NCI-H1092 treated with DMSO at 0.1 percent for 48 hours (cell line): ENCODE results near the gene TMED7.

ENCODE experiments used
- DNase-seq: peaks from one replicate; lab custom pipeline; 2025; lab: John Stamatoyannopoulos, UW

Gene TMED7

DNA sequence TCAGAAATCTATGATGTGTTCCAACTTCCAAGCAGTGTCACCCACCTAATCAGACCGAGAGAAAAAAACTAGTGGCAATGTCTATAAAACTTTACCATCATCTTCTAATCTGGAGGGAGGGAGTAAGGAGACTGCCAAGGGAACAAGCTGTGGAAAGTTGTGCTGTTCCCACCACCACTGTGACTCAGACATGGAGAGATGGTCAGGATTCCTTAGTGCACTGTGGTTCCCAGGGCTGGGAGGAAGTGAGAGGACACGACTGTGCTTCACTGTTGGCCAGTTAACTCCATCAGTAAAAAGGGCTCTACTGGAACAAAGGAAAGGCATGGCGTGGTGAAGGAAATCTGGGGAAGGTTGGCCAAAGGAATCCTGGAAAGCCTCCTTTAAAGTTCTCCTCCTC lies 42.4 kb downstream of the TMED7 start:
- DNase-seq: no peak

DNA sequence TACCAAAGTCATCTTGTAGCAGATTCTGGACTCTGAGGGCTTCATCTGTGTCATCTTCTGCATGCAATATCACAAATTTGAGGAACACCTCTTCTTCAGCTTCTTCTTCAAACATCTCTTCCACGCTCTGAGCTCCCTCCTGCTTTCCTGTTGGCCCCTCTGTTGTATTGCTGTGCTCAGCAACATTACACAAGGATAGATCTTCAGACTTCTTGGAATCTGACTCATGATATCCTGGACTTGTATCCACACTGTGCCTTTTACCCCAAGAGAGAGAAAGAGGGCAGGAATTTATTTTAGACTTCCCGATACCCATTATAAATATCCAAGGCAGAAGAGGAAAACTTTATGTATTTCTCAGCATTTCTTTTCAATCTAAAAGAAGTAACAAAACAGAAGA lies 44.9 kb downstream of the TMED7 start:
- DNase-seq: no peak

DNA sequence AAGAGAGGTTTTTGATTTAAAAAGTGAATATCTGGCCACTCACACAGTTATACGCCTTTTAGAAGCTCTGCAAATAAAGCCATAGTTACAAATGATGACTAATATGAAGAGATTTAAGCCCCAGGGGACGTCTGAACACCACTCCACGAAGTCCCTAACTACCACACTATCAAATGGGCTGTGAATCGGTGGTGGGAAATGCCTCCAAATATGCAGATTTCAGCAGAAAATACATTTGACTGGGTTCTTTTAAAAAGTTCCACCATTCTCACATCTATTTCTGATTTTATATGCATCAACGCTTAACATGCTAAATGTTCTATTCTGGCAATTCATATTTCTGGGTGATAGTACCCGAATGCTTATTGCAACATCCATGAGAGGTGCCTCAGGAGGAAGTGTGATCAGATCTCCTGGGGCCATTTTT lies 46.1 kb downstream of the TMED7 start:
- DNase-seq: no peak

DNA sequence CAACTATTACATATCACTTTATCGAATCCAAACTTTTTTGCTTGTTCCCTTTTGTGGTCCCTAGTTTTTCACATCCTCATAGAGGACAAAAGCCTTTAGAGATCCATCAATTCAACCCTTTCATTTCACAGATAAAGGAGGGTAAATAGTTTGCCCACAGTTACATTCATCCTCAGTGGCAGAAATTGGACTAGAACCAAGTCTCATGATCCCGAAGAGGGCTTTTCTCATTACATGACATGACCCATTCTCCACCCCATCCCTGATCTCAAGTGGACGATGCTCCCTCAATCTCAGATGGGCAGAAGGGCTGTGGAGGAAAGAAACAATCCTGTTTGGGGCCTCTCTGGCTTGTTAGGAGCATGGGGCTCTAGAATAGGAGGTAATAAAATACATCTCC lies 46.6 kb downstream of the TMED7 start:
- no peak for DNase-seq

DNA sequence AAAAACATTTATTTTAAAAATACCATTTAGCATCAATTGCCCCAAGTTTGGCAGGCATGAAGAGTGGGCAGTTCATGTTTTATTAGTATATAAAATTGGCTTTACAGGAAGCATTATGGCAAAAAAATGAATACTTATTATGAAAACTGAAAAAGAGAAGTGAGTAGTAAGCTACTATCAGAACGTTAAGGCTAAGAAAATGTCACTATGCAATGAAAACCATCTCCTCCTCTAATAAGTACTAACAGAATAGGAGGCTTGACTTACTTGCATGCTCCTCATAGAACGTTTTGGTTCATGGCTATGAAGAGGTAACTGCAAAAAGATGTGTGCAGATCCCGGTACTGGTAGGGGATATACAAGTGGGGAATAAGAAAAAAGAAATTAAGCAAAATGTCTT lies 47.2 kb downstream of the TMED7 start:
- DNase-seq: no peak

DNA sequence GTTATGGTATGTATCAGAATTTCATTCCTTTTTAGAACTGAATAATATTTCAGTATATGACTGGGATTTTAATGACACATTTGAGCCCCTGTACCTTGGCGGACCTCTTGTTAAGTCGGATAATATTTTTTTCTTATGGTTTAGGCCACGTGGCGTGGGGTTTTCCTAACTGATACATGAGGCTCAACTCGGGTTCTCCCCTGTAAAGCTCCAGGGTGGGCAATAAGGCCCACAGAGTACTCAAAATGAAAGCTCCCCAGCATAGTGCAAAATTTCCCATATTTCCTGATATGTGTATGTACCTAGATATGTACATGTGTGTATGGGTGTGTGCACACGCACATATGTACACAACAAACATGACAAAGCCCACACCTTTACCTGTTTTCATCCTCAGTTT lies 48.1 kb downstream of the TMED7 start:
- no peak for DNase-seq

DNA sequence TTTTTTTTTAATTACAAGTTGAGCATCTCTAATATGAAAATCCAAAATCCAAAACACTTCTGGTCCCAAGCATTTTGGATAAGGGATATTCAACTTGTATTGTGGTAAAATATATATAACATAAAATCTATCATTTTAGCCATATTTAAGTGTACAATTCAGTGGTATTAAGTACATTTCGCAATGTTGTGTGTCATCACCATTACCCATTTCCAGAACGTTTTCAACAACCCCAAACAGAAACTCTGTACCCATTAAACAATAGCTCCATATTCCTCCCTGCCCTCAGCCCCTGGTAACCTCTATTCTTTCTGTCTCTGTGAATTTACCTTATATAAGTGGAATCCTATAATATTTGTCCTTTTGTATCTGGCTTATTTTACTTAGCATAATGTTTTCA lies 48.5 kb downstream of the TMED7 start:
- DNase-seq: no peak

DNA sequence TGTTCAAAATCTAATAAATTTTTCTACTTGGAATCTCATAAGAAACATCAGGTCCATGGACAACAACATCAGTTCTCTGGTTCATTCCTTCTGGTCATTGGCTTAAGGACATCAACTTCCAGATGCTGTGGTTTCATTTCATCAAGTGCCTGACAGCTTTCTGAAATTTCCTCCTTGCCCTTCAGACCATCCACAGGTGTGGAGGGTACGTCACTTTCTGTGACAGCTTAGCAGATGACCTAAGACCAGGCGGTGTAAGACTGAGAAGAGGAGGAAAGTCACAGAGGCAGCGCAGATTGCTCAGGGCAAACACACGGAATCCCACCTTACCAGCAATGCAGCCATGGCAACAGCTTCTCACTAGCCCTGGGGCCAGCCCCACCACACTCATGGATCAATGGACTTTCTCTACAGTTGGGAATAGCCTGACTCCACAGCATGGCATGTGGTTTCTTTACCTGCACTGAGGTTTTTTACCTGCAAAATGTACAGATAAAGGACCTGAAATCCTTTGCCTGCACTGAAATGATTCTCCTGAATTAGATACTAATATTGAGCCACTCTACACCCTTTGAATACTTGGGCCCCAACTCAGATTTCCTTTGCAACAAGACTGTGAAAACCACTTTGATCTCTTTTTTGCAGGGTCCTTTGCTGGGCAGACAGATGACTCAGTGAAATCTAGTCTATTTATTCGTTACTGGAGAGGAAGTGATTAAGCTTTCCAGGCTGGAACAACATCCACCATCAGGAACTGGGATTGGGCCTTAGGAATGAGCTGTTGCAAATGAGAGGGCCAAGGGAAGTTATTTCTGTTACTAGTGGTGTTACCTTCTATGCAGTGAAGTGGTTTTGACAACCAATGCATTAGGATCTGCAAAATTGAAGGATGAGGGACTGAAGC lies 50.4 kb downstream of the TMED7 start:
- no peak for DNase-seq

DNA sequence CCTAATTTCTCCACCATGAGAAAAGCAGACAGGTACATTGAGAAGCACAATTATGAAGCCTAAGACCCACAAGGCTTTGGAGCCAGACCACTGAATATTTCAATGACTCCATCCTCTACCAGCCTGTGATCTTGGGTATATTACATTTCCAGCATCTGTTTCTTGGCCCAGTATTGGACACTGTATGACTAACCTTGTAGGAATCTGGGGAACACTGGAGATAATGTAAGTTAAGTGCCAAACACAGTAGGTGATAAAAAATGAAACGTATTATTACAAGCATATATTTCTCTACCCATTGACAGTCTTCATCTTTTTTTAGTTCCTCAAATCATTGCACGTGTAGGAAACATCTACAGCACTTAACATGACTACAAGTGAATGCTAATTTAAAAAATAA lies 52.7 kb downstream of the TMED7 start:
- DNase-seq: no peak

DNA sequence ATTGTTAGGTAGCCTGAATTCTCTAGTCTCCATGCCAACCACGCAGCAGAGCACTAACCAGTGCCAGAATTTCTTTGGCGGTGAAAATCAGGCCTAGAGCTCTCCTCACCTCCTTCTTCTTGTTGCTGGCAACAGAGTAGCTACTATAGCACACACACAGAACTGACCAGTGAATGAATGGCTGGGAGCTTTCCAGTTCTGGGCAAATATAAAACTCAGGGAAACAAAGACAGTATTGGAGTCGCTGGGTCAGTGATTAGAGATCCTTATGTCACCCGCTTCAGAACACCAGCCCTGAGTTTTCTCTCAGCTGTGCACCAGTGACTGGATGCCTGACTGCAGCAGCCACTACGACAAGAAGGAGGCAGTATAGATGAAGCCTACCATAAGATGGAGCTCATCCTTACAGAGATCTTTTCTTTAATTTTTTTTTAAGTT lies 54.4 kb downstream of the TMED7 start:
- no peak for DNase-seq

DNA sequence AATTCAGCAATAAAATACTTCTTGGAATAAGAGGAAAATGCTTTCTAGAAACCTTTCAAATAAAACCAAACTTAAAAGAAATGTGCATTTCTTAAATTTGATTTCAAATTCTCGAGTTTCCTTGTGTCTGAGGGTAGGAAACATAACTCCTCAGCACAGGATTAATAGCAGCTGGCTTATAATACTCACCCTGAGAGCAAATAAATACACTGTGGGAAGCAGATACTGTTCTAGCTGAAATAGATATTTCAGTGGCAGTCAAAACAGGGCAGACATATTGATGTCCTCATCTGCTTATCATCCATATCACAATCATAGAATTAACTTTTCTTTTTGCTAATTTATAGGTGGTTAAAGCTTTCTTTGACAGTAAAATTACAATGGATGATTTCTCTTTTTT lies 57.2 kb downstream of the TMED7 start:
- no peak for DNase-seq

DNA sequence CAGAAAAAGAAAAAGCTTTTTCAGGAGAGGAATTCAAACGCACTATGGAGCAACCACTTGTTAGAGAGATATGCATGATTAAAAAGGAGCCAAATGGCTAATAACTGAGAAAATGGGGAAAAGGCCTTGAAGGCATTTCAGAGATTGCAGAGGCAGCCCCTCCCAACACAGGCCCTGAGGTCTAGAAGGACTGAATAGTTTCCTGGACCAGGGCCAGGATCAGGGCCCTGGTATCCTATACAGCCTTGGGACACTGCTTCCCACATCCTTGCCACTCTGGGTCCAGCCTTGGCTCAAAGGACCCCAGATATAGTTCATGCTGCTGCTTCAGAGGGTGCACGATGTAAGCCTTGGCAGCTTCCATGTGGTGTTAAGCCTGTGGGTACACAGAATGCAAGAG lies 60.6 kb downstream of the TMED7 start:
- no peak for DNase-seq
